ENCODE results near the gene WHRN.

Gene WHRN

GRCh38 chr9:114518120-114518519 is 12.8 kb upstream of the WHRN start:
- no peaks in the 10 kb centered on the region for H3K9me3 ChIP-seq (ENCODE audit: insufficient read depth, low read length)
- no peak overlapping the region for H3K4me3 ChIP-seq (ENCODE audit: insufficient read depth, low read length, poor library complexity, severe bottlenecking)
- no peaks in the 10 kb centered on the region for H4K20me1 ChIP-seq (ENCODE audit: low read depth, low read length)
- no peaks in the 10 kb centered on the region for H3K79me2 ChIP-seq (ENCODE audit: insufficient read depth, low read length)
- no peak overlapping the region for H2AFZ ChIP-seq (ENCODE audit: low read depth, low read length, severe bottlenecking)
- no peaks in the 10 kb centered on the region for H3K9me2 ChIP-seq (replicated peaks; ENCODE audit: insufficient read depth, low read length)
- no peak overlapping the region for H3K4me2 ChIP-seq (ENCODE audit: low read depth, low read length, poor library complexity, severe bottlenecking)
- no peak overlapping the region for H3K9ac ChIP-seq (ENCODE audit: low read length)
- H3K27ac ChIP-seq (ENCODE audit: low read depth, low read length) = no peak overlapping the region
- TF ChIP-seq CTCF (IDR thresholded peaks at IDR 0.05; ENCODE audit: insufficient read depth, low read length, poor library complexity, severe bottlenecking) (no peak), EZH2phosphoT487 (conservative IDR thresholded peaks at IDR 0.05; ENCODE audit: low read length) (no peak)
- H3F3A ChIP-seq (ENCODE audit: insufficient read depth) = no peaks in the 10 kb centered on the region
- H3K36me3 ChIP-seq (ENCODE audit: low read length) = no peaks in the 10 kb centered on the region
- no peaks in the 10 kb centered on the region for H3K27me3 ChIP-seq (ENCODE audit: low read length)

GRCh38 chr9:114516913-114517312 is 11.6 kb upstream of the WHRN start:
- no peaks in the 10 kb centered on the region for H4K20me1 ChIP-seq (ENCODE audit: low read depth, low read length)
- no peak for TF ChIP-seq EZH2phosphoT487 (conservative IDR thresholded peaks at IDR 0.05; ENCODE audit: low read length)
- TF ChIP-seq CTCF (IDR thresholded peaks at IDR 0.05; ENCODE audit: insufficient read depth, low read length, poor library complexity, severe bottlenecking) = no peak

GRCh38 chr9:114515528-114515927 is 10.3 kb upstream of the WHRN start:
- TF ChIP-seq CTCF (IDR thresholded peaks at IDR 0.05; ENCODE audit: insufficient read depth, low read length, poor library complexity, severe bottlenecking) (no peak), EZH2phosphoT487 (conservative IDR thresholded peaks at IDR 0.05; ENCODE audit: low read length) (no peak)
- H3K9ac ChIP-seq (ENCODE audit: low read length) = no peak overlapping the region
- H3K9me3 ChIP-seq (ENCODE audit: insufficient read depth, low read length) = no peaks in the 10 kb centered on the region
- H3K79me2 ChIP-seq (ENCODE audit: insufficient read depth, low read length) = no peaks in the 10 kb centered on the region
- H3K27me3 ChIP-seq (ENCODE audit: low read length) = no peaks in the 10 kb centered on the region
- no peaks in the 10 kb centered on the region for H4K20me1 ChIP-seq (ENCODE audit: low read depth, low read length)
- no peak overlapping the region for H3K4me3 ChIP-seq (ENCODE audit: insufficient read depth, low read length, poor library complexity, severe bottlenecking)
- H3K9me2 ChIP-seq (replicated peaks; ENCODE audit: insufficient read depth, low read length) = no peaks in the 10 kb centered on the region
- H3K4me2 ChIP-seq (ENCODE audit: low read depth, low read length, poor library complexity, severe bottlenecking) = no peak overlapping the region
- H3F3A ChIP-seq (ENCODE audit: insufficient read depth) = no peaks in the 10 kb centered on the region
- H3K36me3 ChIP-seq (ENCODE audit: low read length) = no peaks in the 10 kb centered on the region
- no peak overlapping the region for H2AFZ ChIP-seq (ENCODE audit: low read depth, low read length, severe bottlenecking)
- H3K27ac ChIP-seq (ENCODE audit: low read depth, low read length) = no peak overlapping the region

More at GRCh38 chr9:114516913-114517312, 11.6 kb upstream of the WHRN start:
- H3F3A ChIP-seq (ENCODE audit: insufficient read depth) = no peaks in the 10 kb centered on the region
- no peak overlapping the region for H2AFZ ChIP-seq (ENCODE audit: low read depth, low read length, severe bottlenecking)
- H3K4me3 ChIP-seq (ENCODE audit: insufficient read depth, low read length, poor library complexity, severe bottlenecking) = no peak overlapping the region
- no peak overlapping the region for H3K27ac ChIP-seq (ENCODE audit: low read depth, low read length)
- H3K9ac ChIP-seq (ENCODE audit: low read length) = no peak overlapping the region
- H3K9me3 ChIP-seq (ENCODE audit: insufficient read depth, low read length) = no peaks in the 10 kb centered on the region
- H3K9me2 ChIP-seq (replicated peaks; ENCODE audit: insufficient read depth, low read length) = no peaks in the 10 kb centered on the region
- no peak overlapping the region for H3K4me2 ChIP-seq (ENCODE audit: low read depth, low read length, poor library complexity, severe bottlenecking)
- no peaks in the 10 kb centered on the region for H3K36me3 ChIP-seq (ENCODE audit: low read length)
- H3K27me3 ChIP-seq (ENCODE audit: low read length) = no peaks in the 10 kb centered on the region
- H3K79me2 ChIP-seq (ENCODE audit: insufficient read depth, low read length) = no peaks in the 10 kb centered on the region

- no peak for TF ChIP-seq CTCF (IDR thresholded peaks at IDR 0.05; ENCODE audit: insufficient read depth, low read length, poor library complexity, severe bottlenecking)
- TF ChIP-seq EZH2phosphoT487 (conservative IDR thresholded peaks at IDR 0.05; ENCODE audit: low read length) = no peak
- Histone ChIP-seq H2AFZ (ENCODE audit: low read depth, low read length, severe bottlenecking) (no peak overlapping the region), H3K9me3 (ENCODE audit: insufficient read depth, low read length) (no peaks in the 10 kb centered on the region), H3F3A (ENCODE audit: insufficient read depth) (no peaks in the 10 kb centered on the region), H3K27me3 (ENCODE audit: low read length) (no peaks in the 10 kb centered on the region), H3K9me2 (replicated peaks; ENCODE audit: insufficient read depth, low read length) (no peaks in the 10 kb centered on the region), H3K4me3 (ENCODE audit: insufficient read depth, low read length, poor library complexity, severe bottlenecking) (no peak overlapping the region), H4K20me1 (ENCODE audit: low read depth, low read length) (no peaks in the 10 kb centered on the region), H3K9ac (ENCODE audit: low read length) (no peak overlapping the region), H3K36me3 (ENCODE audit: low read length) (no peaks in the 10 kb centered on the region), H3K4me2 (ENCODE audit: low read depth, low read length, poor library complexity, severe bottlenecking) (no peak overlapping the region), H3K27ac (ENCODE audit: low read depth, low read length) (no peak overlapping the region), H3K79me2 (ENCODE audit: insufficient read depth, low read length) (no peaks in the 10 kb centered on the region)
Measured at GRCh38 chr9:114513959-114514267, 8.6 kb upstream of the WHRN start.
